PFSK-1 (cell line): Measurements from ENCODE around the gene ANK2.

Experiments
- POLR2AphosphoS5 ChIP-seq: IDR thresholded peaks from 2 replicates; pipeline ENCODE4 v1.6.1; 2012; ENCODE audit warnings: low read depth, mild to moderate bottlenecking, control low read depth, low read length, moderate library complexity
- REST ChIP-seq, 2 experiments: IDR thresholded peaks; 2 replicates each; pipeline versions ENCODE4 v1.6.1 to v1.8.0; 2011 to 2012; ENCODE audit warnings: low read depth in 2 of 2, low read length in 2 of 2, control low read depth in 1 of 2, inconsistent platforms in 1 of 2, mild to moderate bottlenecking in 1 of 2, moderate library complexity in 1 of 2; ENCODE audit not compliant: insufficient read depth in 1 of 2
- TAF1 ChIP-seq: IDR thresholded peaks from 2 replicates; pipeline ENCODE4 v1.6.1; 2012; ENCODE audit warnings: low read length, control low read depth, borderline replicate concordance; ENCODE audit not compliant: insufficient read depth

- TF ChIP-seq TAF1 (no peak), POLR2AphosphoS5 (no peak), REST (IDR thresholded peaks at IDR 0.05; ENCODE audit: insufficient read depth in 1 of 2, low read depth in 2 of 2, low read length in 2 of 2) (no peak)
Measured at GRCh38 chr4:113339430-113339813, 290.0 kb downstream of the ANK2 start.
